Astrocyte of the cerebellum (primary cell): ENCODE measurements around the gene RNF2.
A peak's percentile ranks its signal among the peaks of the same experiment; 100 is the strongest.

ENCODE experiments used
- DNase-seq: peaks from one replicate; pipeline ENCODE4 v3.0.0-alpha.2; 2011; ENCODE audit warnings: low read depth
- H3K4me3 ChIP-seq: 2 replicates; pipeline ENCODE4 v1.5.1; 2011; ENCODE audit warnings: mild to moderate bottlenecking, low read depth, low read length, moderate library complexity
- in situ Hi-C: cut with HindIII; loops from 2 replicates; pipeline ENCODE4 v1.10.0; 2017; ENCODE audit warnings: low sequenced_read_pairs
- TF ChIP-seq, protein P1 (sequence below): IDR thresholded peaks from 2 replicates; pipeline ENCODE4 v1.5.1; 2012; ENCODE audit warnings: low read length, low read depth, moderate library complexity, mild to moderate bottlenecking; ENCODE audit errors: missing control alignments

The RNF2 gene

DNA sequence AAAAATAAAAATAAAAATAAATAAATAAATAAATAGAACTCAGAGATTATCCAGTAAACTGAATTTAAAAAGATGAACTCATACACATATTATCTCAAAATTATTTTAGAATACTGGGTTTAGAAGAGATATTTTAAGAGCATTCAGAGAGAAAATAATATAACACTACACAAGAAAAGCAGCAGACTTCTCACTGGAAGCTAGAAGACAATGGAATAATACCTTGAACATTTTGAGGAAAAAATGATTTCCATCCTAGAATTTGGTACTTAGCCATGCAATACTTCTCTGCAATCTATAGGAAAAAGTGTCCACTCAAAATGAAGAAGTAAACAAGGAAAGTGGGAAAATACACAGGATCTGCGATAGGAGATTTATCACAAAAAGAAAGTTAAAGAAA is 87.2 kb downstream of the RNF2 start:
- no peak for DNase-seq
- H3K4me3 ChIP-seq, result no peak overlapping the region
- TF ChIP-seq, protein P1, sequence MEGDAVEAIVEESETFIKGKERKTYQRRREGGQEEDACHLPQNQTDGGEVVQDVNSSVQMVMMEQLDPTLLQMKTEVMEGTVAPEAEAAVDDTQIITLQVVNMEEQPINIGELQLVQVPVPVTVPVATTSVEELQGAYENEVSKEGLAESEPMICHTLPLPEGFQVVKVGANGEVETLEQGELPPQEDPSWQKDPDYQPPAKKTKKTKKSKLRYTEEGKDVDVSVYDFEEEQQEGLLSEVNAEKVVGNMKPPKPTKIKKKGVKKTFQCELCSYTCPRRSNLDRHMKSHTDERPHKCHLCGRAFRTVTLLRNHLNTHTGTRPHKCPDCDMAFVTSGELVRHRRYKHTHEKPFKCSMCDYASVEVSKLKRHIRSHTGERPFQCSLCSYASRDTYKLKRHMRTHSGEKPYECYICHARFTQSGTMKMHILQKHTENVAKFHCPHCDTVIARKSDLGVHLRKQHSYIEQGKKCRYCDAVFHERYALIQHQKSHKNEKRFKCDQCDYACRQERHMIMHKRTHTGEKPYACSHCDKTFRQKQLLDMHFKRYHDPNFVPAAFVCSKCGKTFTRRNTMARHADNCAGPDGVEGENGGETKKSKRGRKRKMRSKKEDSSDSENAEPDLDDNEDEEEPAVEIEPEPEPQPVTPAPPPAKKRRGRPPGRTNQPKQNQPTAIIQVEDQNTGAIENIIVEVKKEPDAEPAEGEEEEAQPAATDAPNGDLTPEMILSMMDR, result no peak
- in situ Hi-C loops, result no loop called here

DNA sequence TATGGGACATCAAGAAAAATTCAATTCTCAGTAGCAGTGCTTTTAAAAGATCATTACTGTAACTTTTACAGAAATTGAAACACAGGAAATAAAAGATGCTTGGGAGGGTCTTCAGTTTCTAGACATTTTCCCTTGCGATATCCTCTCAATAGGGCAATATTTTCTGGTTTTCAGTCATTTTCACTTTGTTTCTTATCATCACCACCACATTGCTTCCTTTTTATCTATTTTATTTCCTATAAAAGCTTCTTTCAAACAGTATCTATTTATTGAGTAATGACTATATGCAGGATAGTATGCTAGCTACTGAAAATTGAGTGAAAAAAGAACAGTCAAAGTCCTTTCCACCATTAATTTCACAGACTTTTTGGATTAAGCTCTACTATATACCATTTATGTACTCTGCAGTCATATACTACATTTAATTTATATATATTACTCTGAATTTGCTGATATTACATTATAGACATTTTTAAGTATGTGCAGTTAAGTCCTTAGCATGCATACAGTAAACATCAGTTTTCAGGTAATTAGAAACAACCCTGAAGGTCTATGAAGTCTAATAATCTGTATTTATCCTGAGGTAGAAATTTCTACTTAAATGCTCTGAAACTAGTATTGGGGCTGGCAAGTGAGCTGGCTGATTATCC is 92.7 kb downstream of the RNF2 start:
- in situ Hi-C loops, result no loop called here
- no peak overlapping the region for H3K4me3 ChIP-seq
- TF ChIP-seq, protein P1, result no peak
- DNase-seq, result no peak

DNA sequence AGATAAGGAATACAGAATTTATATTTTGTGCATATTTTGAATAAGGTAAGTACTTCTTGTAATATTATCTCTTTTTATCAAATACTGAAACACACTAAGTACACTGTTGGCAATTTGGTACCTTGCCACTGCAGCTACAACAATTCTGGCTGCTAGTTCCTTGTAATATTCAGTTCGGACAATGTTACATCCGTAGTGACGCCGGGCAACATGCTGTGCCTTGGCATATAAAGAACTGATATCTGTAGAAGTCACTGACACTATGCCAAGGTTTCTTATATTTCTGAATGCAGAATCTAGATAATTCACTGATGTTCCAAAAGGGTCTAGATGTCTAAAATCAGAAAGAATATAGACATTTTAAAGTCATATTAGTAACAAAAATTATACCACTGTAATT is 93.9 kb downstream of the RNF2 start:
- TF ChIP-seq, protein P1, result no peak
- peak; percentile 28 for DNase-seq
- in situ Hi-C loops, result no loop called here
- no peak overlapping the region for H3K4me3 ChIP-seq

DNA sequence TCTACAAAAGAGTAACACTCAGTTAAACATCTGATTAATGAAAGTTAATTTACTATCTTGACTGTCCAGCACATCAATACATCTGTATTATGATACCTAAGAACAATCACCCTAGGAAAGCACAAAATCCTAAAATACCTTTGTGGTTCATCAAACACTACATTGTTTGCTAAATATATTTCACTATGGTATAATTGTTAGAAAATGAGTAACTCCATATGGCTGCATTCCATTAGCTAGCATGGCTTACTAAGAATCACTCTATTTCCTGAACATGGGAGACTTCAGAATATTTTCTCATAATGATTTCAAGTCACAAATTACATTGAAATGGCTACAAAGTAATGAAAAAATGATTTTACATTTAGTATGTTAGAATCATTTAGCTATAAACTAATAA is 98.9 kb downstream of the RNF2 start:
- no peak for DNase-seq
- H3K4me3 ChIP-seq, result no peak overlapping the region
- TF ChIP-seq, protein P1, result no peak
- in situ Hi-C loops, result no loop called here

DNA sequence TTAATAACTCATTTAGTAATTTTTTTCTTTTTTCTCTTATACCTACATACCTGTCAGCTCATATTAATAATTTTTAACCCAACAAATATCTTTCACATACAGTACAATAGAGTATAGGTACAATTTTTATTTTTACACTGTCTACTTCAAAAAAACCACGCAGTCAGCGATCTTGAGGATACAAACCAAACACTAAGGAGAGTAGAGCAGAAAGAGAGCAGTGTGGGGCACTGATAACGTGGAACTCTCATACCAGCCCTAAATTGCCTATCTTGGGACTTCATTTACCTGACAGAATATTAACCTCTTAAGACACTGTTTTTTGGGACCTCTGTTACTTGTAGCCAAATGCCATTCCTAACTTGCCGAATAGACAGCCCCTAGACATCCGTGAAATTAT is 105.9 kb downstream of the RNF2 start:
- in situ Hi-C loops, result loop anchor here (25.0 kb wide), 1 partner anchor 536 kb away; no protein-coding TSS in a partner anchor
- no peak for DNase-seq
- TF ChIP-seq, protein P1, result no peak
- H3K4me3 ChIP-seq, result no peak overlapping the region
